GM12891 (cell line): ENCODE data around the gene MST1.

Experiments used
- POLR2A ChIP-seq: IDR thresholded peaks from 2 replicates; pipeline ENCODE4 v1.6.1; 2011; ENCODE audit warnings: low read depth, low read length, control low read depth
- POLR2AphosphoS5 ChIP-seq: IDR thresholded peaks from 2 replicates; pipeline ENCODE4 v1.6.1; 2011; ENCODE audit warnings: low read depth, low read length, control low read depth

DNA sequence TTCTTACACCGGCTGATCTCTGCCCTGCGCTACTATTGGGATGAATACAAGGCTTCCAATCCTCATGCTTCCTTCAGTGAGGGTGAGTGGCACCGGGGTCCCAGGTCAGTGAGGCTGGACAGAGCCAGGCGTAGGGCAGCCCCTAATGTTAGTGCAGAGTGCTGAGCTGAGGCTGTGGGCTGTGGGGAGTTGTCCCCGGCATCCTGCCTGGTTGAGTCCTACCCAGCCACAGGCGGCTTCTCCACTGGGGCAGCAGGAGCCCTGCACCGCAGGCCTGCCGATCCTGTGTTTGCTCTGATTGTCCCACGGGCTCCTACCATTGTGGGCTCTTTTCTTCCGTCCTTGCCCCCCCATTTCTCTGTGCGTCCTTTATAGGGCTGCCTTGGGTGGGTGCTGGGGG is 13.4 kb upstream of the MST1 start:
- no peak for TF ChIP-seq POLR2A
- TF ChIP-seq POLR2AphosphoS5, result no peak
